Fibroblast of the conjunctiva (primary cell): ENCODE measurements around the gene TTC13.

Source experiments
- DNase-seq: peaks from one replicate; pipeline ENCODE4 v3.0.0-alpha.2; 2010; ENCODE audit warnings: low read depth

The TTC13 gene

GRCh38 chr1:230943048-230943593, 35.5 kb downstream of the TTC13 start:
- DNase-seq, result no peak

GRCh38 chr1:230940848-230941247, 37.8 kb downstream of the TTC13 start:
- no peak for DNase-seq

DNA sequence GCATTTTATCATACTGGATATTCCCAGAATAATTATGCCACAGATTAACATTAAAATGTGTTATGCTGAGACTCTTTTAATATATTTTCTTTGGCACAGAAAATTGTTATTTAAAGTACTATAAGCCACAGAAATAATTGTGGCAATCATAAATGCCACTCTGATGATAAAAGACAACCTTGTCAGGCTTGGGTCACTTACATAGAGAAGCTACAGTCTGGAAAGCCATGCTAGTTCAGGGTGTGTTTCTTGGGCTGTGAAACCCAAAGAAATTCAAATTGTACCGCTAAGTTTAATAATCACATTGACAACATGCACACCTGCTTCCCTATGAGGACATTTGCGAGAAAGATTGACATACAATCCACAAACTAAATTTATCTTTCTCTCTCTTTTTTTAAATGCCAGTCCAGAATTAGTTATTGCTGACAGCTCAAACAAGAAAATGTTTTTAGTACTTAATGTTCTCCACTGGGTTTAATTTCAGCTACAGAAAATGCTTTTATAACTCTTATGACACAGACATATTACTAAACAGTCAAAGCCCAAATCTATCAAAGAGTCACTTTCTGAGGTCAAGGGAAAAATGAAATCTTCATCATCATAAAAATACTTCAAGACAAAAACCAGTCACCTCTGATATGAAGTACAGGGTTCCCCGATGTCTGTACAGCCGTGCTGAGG, 38.7 kb downstream of the TTC13 start:
- no peak for DNase-seq

DNA sequence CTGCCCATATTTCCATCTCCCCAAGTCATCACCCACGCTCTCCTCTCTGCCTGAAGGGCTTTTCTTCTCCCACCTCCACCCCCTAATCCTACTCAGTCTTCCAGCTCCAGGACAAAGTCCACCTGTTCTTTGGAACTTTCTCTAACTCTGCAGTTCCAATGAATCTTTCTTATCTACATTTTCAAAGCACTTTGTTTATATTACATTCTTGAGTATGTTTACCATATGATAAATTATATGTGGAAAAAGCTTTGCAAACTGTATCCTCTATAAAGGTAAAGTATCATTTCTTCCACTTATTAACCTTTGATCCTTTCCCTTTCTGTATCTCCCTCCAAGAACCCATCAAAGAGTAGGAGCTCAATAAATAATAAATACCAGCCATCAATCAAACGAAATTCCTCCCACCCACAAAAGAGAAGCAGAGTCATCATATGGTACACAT, 39.7 kb downstream of the TTC13 start:
- DNase-seq, result no peak

GRCh38 chr1:230937371-230937770, 41.3 kb downstream of the TTC13 start:
- no peak for DNase-seq

DNA sequence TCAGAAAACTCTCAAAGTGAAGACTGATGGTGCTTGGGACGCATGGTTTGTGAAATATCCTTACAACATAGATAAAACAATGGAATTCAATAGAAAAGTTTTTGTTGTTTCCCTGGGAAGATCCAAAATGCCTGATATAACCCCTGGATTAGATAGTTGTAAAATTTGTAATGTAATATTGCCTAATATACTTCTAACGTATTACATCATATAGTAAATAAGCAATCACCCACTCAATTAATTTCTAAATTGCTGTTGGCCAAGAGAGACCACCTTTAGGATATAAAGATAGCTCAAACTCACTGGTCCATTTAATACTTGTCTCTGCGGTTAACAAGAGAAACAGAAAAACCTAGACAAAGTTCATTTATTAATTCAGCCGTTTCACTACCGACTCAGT, 42.2 kb downstream of the TTC13 start:
- DNase-seq, result no peak

DNA sequence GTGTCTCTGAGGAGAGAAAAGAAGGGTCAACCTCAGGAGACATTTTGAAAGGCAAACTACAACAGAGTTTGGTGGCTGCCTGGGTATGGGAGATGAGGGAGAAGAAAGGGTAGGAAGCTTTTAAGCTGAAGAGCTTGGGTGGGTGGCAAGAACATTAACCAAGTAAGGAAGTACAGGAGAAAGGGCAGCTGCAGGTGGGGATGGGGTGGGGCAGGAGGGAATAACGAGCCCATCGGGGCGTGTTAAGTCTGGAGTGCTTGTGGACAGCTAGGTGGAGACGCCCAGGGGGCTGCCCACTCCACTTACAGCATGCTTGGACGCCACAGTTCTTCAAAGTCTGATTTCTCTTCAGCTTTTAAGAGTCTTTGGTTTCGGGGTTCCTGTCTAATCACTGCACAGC, 42.8 kb downstream of the TTC13 start:
- no peak for DNase-seq

DNA sequence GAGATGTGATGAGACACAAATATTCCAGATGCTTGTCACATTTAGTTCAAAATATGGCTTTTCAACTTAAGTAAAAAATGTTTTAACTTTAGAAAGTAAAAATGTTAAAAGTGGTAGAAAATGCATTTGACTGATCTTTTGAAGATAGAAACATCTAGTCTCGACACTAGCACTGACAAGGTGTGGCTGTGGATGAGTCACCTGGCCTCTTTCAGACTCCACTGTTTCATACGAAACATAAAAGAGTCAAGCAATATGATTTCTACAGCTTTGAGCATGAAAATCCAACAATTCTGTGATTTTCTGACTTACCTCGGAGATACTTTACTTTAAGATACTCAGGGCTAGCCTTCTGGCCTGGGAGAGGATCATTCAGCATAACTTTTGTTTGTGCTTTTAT, 47.7 kb downstream of the TTC13 start:
- no peak for DNase-seq

DNA sequence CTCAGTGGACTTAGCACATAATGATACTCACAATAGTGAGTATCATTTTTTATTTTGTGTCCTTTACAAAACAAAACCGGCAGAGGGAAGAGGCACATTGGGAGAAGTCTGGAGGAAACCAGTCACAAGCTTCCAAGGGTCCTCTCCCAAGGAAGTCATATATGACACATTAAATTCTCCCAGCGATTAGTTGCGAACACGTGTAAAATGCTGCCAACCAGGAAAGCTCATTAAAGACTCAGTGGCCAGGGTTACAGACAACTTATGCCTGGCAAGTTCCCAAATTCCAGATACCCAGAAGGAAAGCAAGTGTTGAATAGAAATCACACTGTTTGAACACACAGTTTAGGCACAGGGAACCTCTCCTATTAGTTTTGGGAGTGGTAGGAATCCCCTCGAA, 52.5 kb downstream of the TTC13 start:
- DNase-seq, result no peak

- DNase-seq, result no peak
These were observed 53.1 kb downstream of the TTC13 start for GRCh38 chr1:230925608-230926007.

- no peak for DNase-seq
These were observed 55.5 kb downstream of the TTC13 start for GRCh38 chr1:230923176-230923575.

- DNase-seq, result no peak
These were observed 56.0 kb downstream of the TTC13 start for GRCh38 chr1:230922620-230923019.

- no peak for DNase-seq
These were observed 59.5 kb downstream of the TTC13 start for GRCh38 chr1:230919207-230919606.

DNA sequence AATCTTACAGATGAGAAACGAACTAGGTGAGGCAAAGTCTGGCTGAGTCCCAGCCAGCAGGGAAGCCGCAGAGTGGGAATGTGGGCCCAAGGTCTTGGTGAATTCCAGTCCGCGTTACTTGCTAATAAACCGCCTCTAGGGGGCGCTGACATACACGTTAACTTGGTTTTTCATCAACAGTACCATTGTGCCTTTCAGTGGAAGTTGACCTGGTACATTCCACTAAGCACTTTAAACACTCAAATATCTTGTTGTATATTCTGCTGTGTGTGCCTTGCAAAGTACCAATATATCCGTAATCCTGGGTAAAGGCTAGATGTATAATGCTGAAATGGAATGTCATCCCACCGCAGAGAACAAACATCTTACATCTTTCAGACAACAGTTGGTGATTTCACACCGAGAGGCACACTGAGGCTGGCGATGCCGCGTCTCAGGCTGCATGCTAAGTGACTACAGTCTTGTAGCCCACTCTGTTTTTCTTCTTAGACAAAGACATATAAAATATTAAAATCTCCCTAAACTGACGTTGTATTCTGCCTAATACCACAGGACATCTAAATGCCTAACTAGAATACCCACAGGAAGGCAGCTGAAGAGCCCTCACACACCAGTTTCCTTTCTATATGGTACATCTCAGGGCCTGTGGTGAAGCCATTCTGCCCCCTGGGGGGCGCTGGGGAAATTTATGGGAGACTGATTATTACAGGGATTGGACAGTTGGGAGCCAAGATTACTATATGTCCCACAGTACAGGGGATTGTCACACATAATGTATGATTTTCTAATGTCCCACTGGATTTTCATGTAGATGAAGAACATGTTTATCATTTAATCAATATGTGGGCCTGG, 61.2 kb downstream of the TTC13 start:
- DNase-seq, result peak; percentile 47

GRCh38 chr1:230916587-230917283, 61.9 kb downstream of the TTC13 start:
- no peak for DNase-seq

DNA sequence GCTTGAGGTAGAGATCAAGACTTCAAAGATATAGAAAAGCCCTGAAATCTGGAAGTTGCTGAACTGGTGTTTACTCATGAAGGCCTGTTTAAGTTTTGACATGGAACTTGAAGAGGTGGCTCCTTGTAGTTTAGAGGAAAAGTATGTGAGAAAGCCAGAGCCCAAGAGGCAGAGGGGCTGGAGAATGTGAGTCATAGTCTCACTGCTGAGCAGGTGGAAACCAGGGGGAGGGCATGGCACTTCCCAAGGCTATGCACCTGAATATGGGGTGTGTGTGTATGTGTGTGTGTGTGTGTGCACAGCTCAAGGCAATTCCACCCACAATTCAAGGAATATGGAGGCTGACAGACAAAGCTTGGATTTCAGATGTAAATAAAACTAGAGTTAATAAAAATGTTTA, 63.6 kb downstream of the TTC13 start:
- DNase-seq, result no peak

- no peak for DNase-seq
These were observed 65.2 kb downstream of the TTC13 start for GRCh38 chr1:230913496-230913895.

- DNase-seq, result no peak
These were observed 67.9 kb downstream of the TTC13 start for GRCh38 chr1:230910755-230911117.

- no peak for DNase-seq
These were observed 68.5 kb downstream of the TTC13 start for GRCh38 chr1:230909974-230910754.

GRCh38 chr1:230907472-230908205, 71.0 kb downstream of the TTC13 start:
- no peak for DNase-seq

GRCh38 chr1:230906226-230906625, 72.4 kb downstream of the TTC13 start:
- DNase-seq, result no peak
